ENCODE data around the gene COL18A1.

The COL18A1 gene

GRCh38 chr21:45508607-45509565, 103.9 kb downstream of the COL18A1 start:
- ChIA-PET CTCF (no interaction called here), POLR2A (no interaction called here)
- Histone ChIP-seq H3K36me3 (ENCODE audit: control insufficient read depth in 4 of 4, insufficient read depth in 4 of 4, low read length in 3 of 4) (peaks cover 0 to 27% (median 11%) of the 10 kb centered on the region in 4 experiments), H3K4me1 (ENCODE audit: control extremely low read depth in 1 of 4, control insufficient read depth in 4 of 4, insufficient read depth in 4 of 4, low read length in 3 of 4) (no peaks in the 10 kb centered on the region), H3K27me3 (replicated peaks in 2 of 5; ENCODE audit: control insufficient read depth in 4 of 5, insufficient read depth in 5 of 5, low read length in 4 of 5) (no peaks in the 10 kb centered on the region), H3K27ac (ENCODE audit: insufficient read depth in 1 of 2, low read depth in 1 of 2, low read length in 2 of 2, poor library complexity in 1 of 2, severe bottlenecking in 2 of 2) (no peak overlapping the region), H3K4me3 (ENCODE audit: control insufficient read depth in 1 of 7, extremely low read depth in 1 of 7, insufficient read depth in 4 of 7, low read depth in 2 of 7, low read length in 6 of 7) (no peak overlapping the region), H3K9me3 (ENCODE audit: control extremely low read depth in 1 of 5, control insufficient read depth in 4 of 5, insufficient read depth in 2 of 5, low read depth in 1 of 5, low read length in 4 of 5) (no peaks in the 10 kb centered on the region)
- no peak for DNase-seq
- WGBS (ENCODE audit: insufficient coverage), result 86% methylated on average over 29 of the region's 42 CpGs

DNA sequence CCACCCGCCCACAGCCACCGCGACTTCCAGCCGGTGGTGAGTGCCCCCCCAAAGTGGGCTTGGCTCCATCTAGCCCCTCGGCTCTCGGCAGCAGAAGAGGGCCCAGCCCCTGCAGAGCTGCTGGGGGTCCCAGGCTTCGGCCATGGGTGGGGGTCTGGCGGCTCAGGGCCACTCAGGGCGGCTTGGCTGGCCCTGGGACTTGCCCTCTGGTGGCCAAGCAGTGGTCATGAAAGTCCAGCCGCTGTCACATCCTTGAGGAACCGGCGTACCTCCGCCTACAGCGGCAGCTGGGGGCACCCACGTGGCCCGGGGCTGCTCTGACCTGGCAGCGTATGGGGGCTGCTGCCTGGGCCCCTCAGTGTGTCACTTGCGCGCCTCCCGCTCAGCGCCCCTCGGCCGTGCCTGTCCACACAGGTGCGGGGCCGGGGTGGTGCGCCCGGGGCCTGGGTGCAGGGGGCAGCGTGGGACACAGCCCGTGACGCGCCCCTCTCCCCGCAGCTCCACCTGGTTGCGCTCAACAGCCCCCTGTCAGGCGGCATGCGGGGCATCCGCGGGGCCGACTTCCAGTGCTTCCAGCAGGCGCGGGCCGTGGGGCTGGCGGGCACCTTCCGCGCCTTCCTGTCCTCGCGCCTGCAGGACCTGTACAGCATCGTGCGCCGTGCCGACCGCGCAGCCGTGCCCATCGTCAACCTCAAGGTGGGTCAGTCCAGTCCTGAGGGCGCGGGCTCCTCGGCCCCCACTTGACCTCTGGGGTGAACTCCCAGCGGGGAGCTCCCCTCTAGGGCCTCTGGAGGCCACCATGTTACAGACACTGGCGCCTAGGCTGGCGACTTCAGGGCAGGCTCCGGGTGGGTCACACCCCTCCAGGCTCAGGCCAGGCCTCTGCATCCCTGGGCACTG, 104.9 kb downstream of the COL18A1 start:
- DNase-seq, result no peak
- 96% methylated on average over 56 of the region's 61 CpGs for WGBS (ENCODE audit: insufficient coverage)
- H3K9me3 ChIP-seq (ENCODE audit: control extremely low read depth in 1 of 5, control insufficient read depth in 4 of 5, insufficient read depth in 2 of 5, low read depth in 1 of 5, low read length in 4 of 5), result no peaks in the 10 kb centered on the region
- H3K4me3 ChIP-seq (ENCODE audit: control insufficient read depth in 1 of 7, extremely low read depth in 1 of 7, insufficient read depth in 4 of 7, low read depth in 2 of 7, low read length in 6 of 7), result no peak overlapping the region
- H3K27me3 ChIP-seq (replicated peaks in 2 of 5; ENCODE audit: control insufficient read depth in 4 of 5, insufficient read depth in 5 of 5, low read length in 4 of 5), result no peaks in the 10 kb centered on the region
- ChIA-PET CTCF (no interaction called here), POLR2A (no interaction called here)
- H3K36me3 ChIP-seq (ENCODE audit: control insufficient read depth in 4 of 4, insufficient read depth in 4 of 4, low read length in 3 of 4), result peaks cover 0 to 36% (median 19%) of the 10 kb centered on the region in 4 experiments
- H3K27ac ChIP-seq (ENCODE audit: insufficient read depth in 1 of 2, low read depth in 1 of 2, low read length in 2 of 2, poor library complexity in 1 of 2, severe bottlenecking in 2 of 2), result no peak overlapping the region
- H3K4me1 ChIP-seq (ENCODE audit: control extremely low read depth in 1 of 4, control insufficient read depth in 4 of 4, insufficient read depth in 4 of 4, low read length in 3 of 4), result no peaks in the 10 kb centered on the region

DNA sequence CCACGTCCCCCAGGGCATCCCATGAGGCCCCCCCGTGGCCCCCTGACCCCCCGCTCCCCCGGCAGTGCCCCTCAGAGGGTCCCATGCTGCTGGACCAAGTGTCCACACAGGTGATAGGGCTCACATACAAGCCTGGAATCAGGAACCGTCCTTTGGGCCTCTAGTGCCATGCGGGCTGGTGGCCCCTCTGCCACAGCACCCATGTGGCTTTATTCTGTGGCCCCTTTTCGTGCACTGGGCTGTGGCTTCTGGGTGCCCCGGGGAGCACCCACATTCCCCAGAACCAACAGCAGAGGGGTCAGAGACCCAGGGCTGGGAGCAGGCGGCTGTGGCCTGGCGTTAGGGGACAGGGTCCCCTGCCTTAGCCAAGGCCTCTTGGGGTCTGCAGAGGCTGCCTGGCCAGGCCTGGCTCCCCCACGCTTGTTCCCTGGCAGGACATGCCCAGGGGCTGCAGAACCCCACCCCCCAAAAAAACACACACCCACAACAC, 105.5 kb downstream of the COL18A1 start:
- no peak for DNase-seq
- Histone ChIP-seq H3K4me1 (ENCODE audit: control extremely low read depth in 1 of 4, control insufficient read depth in 4 of 4, insufficient read depth in 4 of 4, low read length in 3 of 4) (no peaks in the 10 kb centered on the region), H3K27ac (ENCODE audit: insufficient read depth in 1 of 2, low read depth in 1 of 2, low read length in 2 of 2, poor library complexity in 1 of 2, severe bottlenecking in 2 of 2) (no peak overlapping the region), H3K27me3 (replicated peaks in 2 of 5; ENCODE audit: control insufficient read depth in 4 of 5, insufficient read depth in 5 of 5, low read length in 4 of 5) (no peaks in the 10 kb centered on the region), H3K4me3 (ENCODE audit: control insufficient read depth in 1 of 7, extremely low read depth in 1 of 7, insufficient read depth in 4 of 7, low read depth in 2 of 7, low read length in 6 of 7) (no peak overlapping the region), H3K36me3 (ENCODE audit: control insufficient read depth in 4 of 4, insufficient read depth in 4 of 4, low read length in 3 of 4) (peaks cover 0 to 43% (median 24%) of the 10 kb centered on the region in 4 experiments), H3K9me3 (ENCODE audit: control extremely low read depth in 1 of 5, control insufficient read depth in 4 of 5, insufficient read depth in 2 of 5, low read depth in 1 of 5, low read length in 4 of 5) (no peaks in the 10 kb centered on the region)
- ChIA-PET CTCF (no interaction called here), POLR2A (no interaction called here)
- WGBS (ENCODE audit: insufficient coverage), result 69% methylated on average over 6 of the region's 11 CpGs

DNA sequence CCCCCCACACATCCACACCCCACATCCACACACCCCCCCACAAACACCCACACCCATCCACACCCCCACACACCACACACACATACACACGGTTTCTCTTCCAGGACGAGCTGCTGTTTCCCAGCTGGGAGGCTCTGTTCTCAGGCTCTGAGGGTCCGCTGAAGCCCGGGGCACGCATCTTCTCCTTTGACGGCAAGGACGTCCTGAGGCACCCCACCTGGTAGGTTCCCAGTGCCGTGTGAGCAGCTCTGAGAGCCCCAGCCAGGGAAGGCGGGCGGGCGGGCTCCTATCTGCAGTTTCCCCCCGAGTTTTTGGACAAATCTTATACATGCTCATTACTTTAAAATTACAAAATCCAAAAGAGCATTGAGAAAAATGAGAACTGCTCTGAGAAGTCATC, 106.0 kb downstream of the COL18A1 start:
- ChIA-PET POLR2A (no interaction called here), CTCF (no interaction called here)
- DNase-seq, result no peak
- Histone ChIP-seq H3K27me3 (replicated peaks in 2 of 5; ENCODE audit: control insufficient read depth in 4 of 5, insufficient read depth in 5 of 5, low read length in 4 of 5) (no peaks in the 10 kb centered on the region), H3K27ac (ENCODE audit: insufficient read depth in 1 of 2, low read depth in 1 of 2, low read length in 2 of 2, poor library complexity in 1 of 2, severe bottlenecking in 2 of 2) (no peak overlapping the region), H3K4me1 (ENCODE audit: control extremely low read depth in 1 of 4, control insufficient read depth in 4 of 4, insufficient read depth in 4 of 4, low read length in 3 of 4) (no peaks in the 10 kb centered on the region), H3K9me3 (ENCODE audit: control extremely low read depth in 1 of 5, control insufficient read depth in 4 of 5, insufficient read depth in 2 of 5, low read depth in 1 of 5, low read length in 4 of 5) (no peaks in the 10 kb centered on the region), H3K4me3 (ENCODE audit: control insufficient read depth in 1 of 7, extremely low read depth in 1 of 7, insufficient read depth in 4 of 7, low read depth in 2 of 7, low read length in 6 of 7) (no peak overlapping the region), H3K36me3 (ENCODE audit: control insufficient read depth in 4 of 4, insufficient read depth in 4 of 4, low read length in 3 of 4) (peaks cover 0 to 47% (median 27%) of the 10 kb centered on the region in 4 experiments)
- WGBS (ENCODE audit: insufficient coverage), result 93% methylated on average over 7 of the region's 12 CpGs

DNA sequence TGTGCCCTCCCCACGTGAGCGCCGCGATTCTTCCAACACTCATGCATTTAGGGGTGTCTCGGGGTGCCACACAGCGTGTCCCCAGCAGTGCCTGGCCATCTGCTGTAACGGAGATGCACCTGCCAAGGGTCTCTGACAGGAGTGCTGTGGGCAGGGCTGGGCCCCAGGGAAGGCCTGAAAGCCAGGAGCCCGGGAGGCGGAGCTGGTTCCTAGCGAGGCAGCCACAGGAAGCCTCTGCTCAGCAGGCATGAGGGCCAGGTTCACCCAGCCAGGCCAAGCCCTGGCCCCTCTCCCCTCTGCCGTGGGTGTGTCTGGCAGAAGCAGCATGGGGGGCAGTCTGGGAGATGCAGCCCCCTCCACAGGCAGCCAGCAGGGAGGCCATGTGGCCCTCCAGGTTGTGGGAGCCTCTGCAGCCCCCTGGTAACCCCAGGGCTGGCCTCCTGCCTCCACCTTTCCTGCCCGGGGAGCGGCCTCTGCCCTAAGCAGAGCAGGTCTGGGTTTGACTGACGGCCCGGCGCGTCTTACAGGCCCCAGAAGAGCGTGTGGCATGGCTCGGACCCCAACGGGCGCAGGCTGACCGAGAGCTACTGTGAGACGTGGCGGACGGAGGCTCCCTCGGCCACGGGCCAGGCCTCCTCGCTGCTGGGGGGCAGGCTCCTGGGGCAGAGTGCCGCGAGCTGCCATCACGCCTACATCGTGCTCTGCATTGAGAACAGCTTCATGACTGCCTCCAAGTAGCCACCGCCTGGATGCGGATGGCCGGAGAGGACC, 106.9 kb downstream of the COL18A1 start:
- H3K27me3 ChIP-seq (replicated peaks in 2 of 5; ENCODE audit: control insufficient read depth in 4 of 5, insufficient read depth in 5 of 5, low read length in 4 of 5), result no peaks in the 10 kb centered on the region
- no peak overlapping the region for H3K4me3 ChIP-seq (ENCODE audit: control insufficient read depth in 1 of 7, extremely low read depth in 1 of 7, insufficient read depth in 4 of 7, low read depth in 2 of 7, low read length in 6 of 7)
- no peak overlapping the region for H3K27ac ChIP-seq (ENCODE audit: insufficient read depth in 1 of 2, low read depth in 1 of 2, low read length in 2 of 2, poor library complexity in 1 of 2, severe bottlenecking in 2 of 2)
- DNase-seq, result no peak
- 90% methylated on average over 31 of the region's 35 CpGs for WGBS (ENCODE audit: insufficient coverage)
- H3K9me3 ChIP-seq (ENCODE audit: control extremely low read depth in 1 of 5, control insufficient read depth in 4 of 5, insufficient read depth in 2 of 5, low read depth in 1 of 5, low read length in 4 of 5), result no peaks in the 10 kb centered on the region
- CTCF ChIA-PET, result no interaction called here
- no peaks in the 10 kb centered on the region for H3K4me1 ChIP-seq (ENCODE audit: control extremely low read depth in 1 of 4, control insufficient read depth in 4 of 4, insufficient read depth in 4 of 4, low read length in 3 of 4)
- POLR2A ChIA-PET, result no interaction called here
- H3K36me3 ChIP-seq (ENCODE audit: control insufficient read depth in 4 of 4, insufficient read depth in 4 of 4, low read length in 3 of 4), result peaks cover 0 to 55% (median 32%) of the 10 kb centered on the region in 4 experiments

DNA sequence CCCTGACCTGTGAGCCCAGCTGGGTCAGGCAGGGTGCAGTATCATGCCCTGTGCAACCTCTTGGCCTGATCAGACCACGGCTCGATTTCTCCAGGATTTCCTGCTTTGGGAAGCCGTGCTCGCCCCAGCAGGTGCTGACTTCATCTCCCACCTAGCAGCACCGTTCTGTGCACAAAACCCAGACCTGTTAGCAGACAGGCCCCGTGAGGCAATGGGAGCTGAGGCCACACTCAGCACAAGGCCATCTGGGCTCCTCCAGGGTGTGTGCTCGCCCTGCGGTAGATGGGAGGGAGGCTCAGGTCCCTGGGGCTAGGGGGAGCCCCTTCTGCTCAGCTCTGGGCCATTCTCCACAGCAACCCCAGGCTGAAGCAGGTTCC, 107.6 kb downstream of the COL18A1 start:
- H3K9me3 ChIP-seq (ENCODE audit: control extremely low read depth in 1 of 5, control insufficient read depth in 4 of 5, insufficient read depth in 2 of 5, low read depth in 1 of 5, low read length in 4 of 5), result no peaks in the 10 kb centered on the region
- ChIA-PET POLR2A (no interaction called here), CTCF (no interaction called here)
- no peaks in the 10 kb centered on the region for H3K27me3 ChIP-seq (replicated peaks in 2 of 5; ENCODE audit: control insufficient read depth in 4 of 5, insufficient read depth in 5 of 5, low read length in 4 of 5)
- DNase-seq, result no peak
- H3K36me3 ChIP-seq (ENCODE audit: control insufficient read depth in 4 of 4, insufficient read depth in 4 of 4, low read length in 3 of 4), result peaks cover 0 to 60% (median 38%) of the 10 kb centered on the region in 4 experiments
- peaks cover 0 to 4% (median 0%) of the 10 kb centered on the region in 4 experiments for H3K4me1 ChIP-seq (ENCODE audit: control extremely low read depth in 1 of 4, control insufficient read depth in 4 of 4, insufficient read depth in 4 of 4, low read length in 3 of 4)
- no peak overlapping the region for H3K4me3 ChIP-seq (ENCODE audit: control insufficient read depth in 1 of 7, extremely low read depth in 1 of 7, insufficient read depth in 4 of 7, low read depth in 2 of 7, low read length in 6 of 7)
- no peak overlapping the region for H3K27ac ChIP-seq (ENCODE audit: insufficient read depth in 1 of 2, low read depth in 1 of 2, low read length in 2 of 2, poor library complexity in 1 of 2, severe bottlenecking in 2 of 2)
- 89% methylated on average over 8 of the region's 8 CpGs for WGBS (ENCODE audit: insufficient coverage)

Data from common myeloid progenitor, CD34-positive (primary cell).